Trophoblast cell (in vitro differentiated cells and primary cell): ENCODE results near the gene FAM9A.
"Not testable (repeated sequence)": the region's sequence is repeated elsewhere in the genome, so short reads cannot be mapped to it uniquely, and the experiment has no call there.

ENCODE experiments used
- DNase-seq, 2 donors: peaks; one replicate each; pipeline ENCODE4 v3.0.0-alpha.2; 2016
- H2AFZ ChIP-seq: 2 replicates; pipeline ENCODE4 v1.6.1; 2013; ENCODE audit warnings: low read length, moderate library complexity, mild to moderate bottlenecking; ENCODE audit not compliant: insufficient read depth, poor library complexity
- H2AK5ac ChIP-seq: 2 replicates; pipeline ENCODE4 v1.6.1; 2013; ENCODE audit warnings: mild to moderate bottlenecking, low read length
- H2BK120ac ChIP-seq: 2 replicates; pipeline ENCODE4 v1.6.1; 2013; ENCODE audit warnings: low read length, mild to moderate bottlenecking, moderate library complexity; ENCODE audit not compliant: insufficient read depth, poor library complexity
- H2BK12ac ChIP-seq: 2 replicates; pipeline ENCODE4 v1.6.1; 2013; ENCODE audit warnings: mild to moderate bottlenecking, low read length, moderate library complexity
- H2BK5ac ChIP-seq: 2 replicates; pipeline ENCODE4 v1.6.1; 2013; ENCODE audit warnings: low read length, low read depth, moderate library complexity, mild to moderate bottlenecking; ENCODE audit not compliant: poor library complexity
- H3K14ac ChIP-seq: 2 replicates; pipeline ENCODE4 v1.6.1; 2013; ENCODE audit warnings: mild to moderate bottlenecking, low read length
- H3K18ac ChIP-seq: 2 replicates; pipeline ENCODE4 v1.6.1; 2013; ENCODE audit warnings: mild to moderate bottlenecking, low read length
- H3K23ac ChIP-seq: 2 replicates; pipeline ENCODE4 v1.6.1; 2013; ENCODE audit warnings: low read length
- H3K27ac ChIP-seq: 2 replicates; pipeline ENCODE4 v1.5.1; 2013; ENCODE audit warnings: low read depth, mild to moderate bottlenecking, inconsistent platforms, low read length, moderate library complexity
- H3K27me3 ChIP-seq: 2 replicates; pipeline ENCODE4 v1.6.1; 2013; ENCODE audit warnings: inconsistent platforms, mild to moderate bottlenecking, low read length, moderate library complexity; ENCODE audit not compliant: insufficient read depth
- H3K36me3 ChIP-seq, 2 experiments: 1 replicate in 1 of 2; 2 replicates in 1 of 2; pipeline ENCODE4 v1.6.1; 2013; ENCODE audit warnings: low read length in 2 of 2, mild to moderate bottlenecking in 2 of 2, moderate library complexity in 1 of 2; ENCODE audit not compliant: insufficient read depth in 2 of 2, control insufficient read depth in 1 of 2
- H3K4ac ChIP-seq: 2 replicates; pipeline ENCODE4 v1.6.1; 2013; ENCODE audit warnings: low read depth, mild to moderate bottlenecking, low read length, moderate library complexity
- H3K4me1 ChIP-seq, 2 experiments: 1 replicate in 1 of 2; 2 replicates in 1 of 2; pipeline ENCODE4 v1.6.1; 2013; ENCODE audit warnings: low read length in 2 of 2, mild to moderate bottlenecking in 2 of 2, moderate library complexity in 1 of 2; ENCODE audit not compliant: insufficient read depth in 2 of 2, control insufficient read depth in 1 of 2
- H3K4me2 ChIP-seq: 2 replicates; pipeline ENCODE4 v1.6.1; 2013; ENCODE audit warnings: inconsistent platforms, mild to moderate bottlenecking, low read length, moderate library complexity
- H3K4me3 ChIP-seq: 2 replicates; pipeline ENCODE4 v1.5.1; 2013; ENCODE audit warnings: mild to moderate bottlenecking, low read depth, low read length, inconsistent platforms
- H3K79me1 ChIP-seq: one replicate; pipeline ENCODE4 v1.6.1; 2013; ENCODE audit warnings: low read length
- H3K79me2 ChIP-seq: 2 replicates; pipeline ENCODE4 v1.6.1; 2013; ENCODE audit warnings: low read length, mild to moderate bottlenecking; ENCODE audit not compliant: control insufficient read depth, insufficient read depth, poor library complexity
- H3K9ac ChIP-seq: 2 replicates; pipeline ENCODE4 v1.6.1; 2013; ENCODE audit warnings: mild to moderate bottlenecking, low read length
- H3K9me3 ChIP-seq: 2 replicates; pipeline ENCODE4 v1.6.1; 2013; ENCODE audit warnings: low read depth, mild to moderate bottlenecking, control low read depth, inconsistent platforms, low read length; ENCODE audit not compliant: insufficient read depth
- H4K12ac ChIP-seq: 2 replicates; pipeline ENCODE4 v1.6.1; 2013; ENCODE audit warnings: low read depth, mild to moderate bottlenecking, low read length, moderate library complexity
- H4K8ac ChIP-seq: 2 replicates; pipeline ENCODE4 v1.6.1; 2013; ENCODE audit warnings: low read depth, mild to moderate bottlenecking, low read length, moderate library complexity
- H4K91ac ChIP-seq: one replicate; pipeline ENCODE4 v1.6.1; 2013; ENCODE audit warnings: low read depth, mild to moderate bottlenecking, low read length, moderate library complexity
- WGBS: extraction: QIAGEN DNeasy Blood & Tissue Kit; methylation state at CpG from one replicate; pipeline ENCODE4 v1.1.7; 2013; ENCODE audit warnings: missing lambda C conversion rate; ENCODE audit not compliant: insufficient read length, insufficient coverage; ENCODE audit errors: extremely low coverage; 5-methylcytosine and 5-hydroxymethylcytosine counted together

The FAM9A gene

DNA sequence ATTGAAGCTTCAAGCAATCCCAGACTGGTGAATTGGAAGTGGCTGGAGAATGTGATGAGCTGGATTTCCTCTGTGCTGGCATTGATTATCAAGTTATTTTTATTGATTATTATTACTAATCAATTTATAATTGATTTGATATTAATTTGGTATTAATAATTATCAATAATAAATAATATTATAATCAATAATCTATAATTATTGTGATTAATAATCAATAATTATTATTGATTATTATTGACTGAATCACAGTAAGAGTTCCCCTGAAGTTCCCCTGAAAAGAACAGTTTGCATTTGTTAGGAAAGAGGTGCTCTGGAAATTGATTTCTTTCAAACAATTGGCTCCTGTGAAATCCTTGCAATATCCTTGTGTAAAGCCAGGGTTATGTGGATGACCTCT, 7.5 kb upstream of the FAM9A start:
- Histone ChIP-seq H2BK120ac (no peak overlapping the region), H3K4me2 (no peak overlapping the region), H2AK5ac (no peak overlapping the region), H4K12ac (no peak overlapping the region), H4K8ac (no peak overlapping the region), H3K9me3 (no peaks in the 10 kb centered on the region), H3K18ac (no peak overlapping the region), H3K4me1 (no peaks in the 10 kb centered on the region), H3K36me3 (no peaks in the 10 kb centered on the region), H3K9ac (no peak overlapping the region), H3K27ac (no peak overlapping the region), H3K23ac (no peak overlapping the region), H2BK5ac (no peak overlapping the region), H3K27me3 (no peaks in the 10 kb centered on the region), H3K79me1 (no peaks in the 10 kb centered on the region), H3K14ac (no peak overlapping the region), H3K79me2 (no peaks in the 10 kb centered on the region), H3K4me3 (no peak overlapping the region), H2AFZ (no peak overlapping the region), H4K91ac (no peak overlapping the region), H2BK12ac (no peak overlapping the region), H3K4ac (no peak overlapping the region)
- no peak for DNase-seq

DNA sequence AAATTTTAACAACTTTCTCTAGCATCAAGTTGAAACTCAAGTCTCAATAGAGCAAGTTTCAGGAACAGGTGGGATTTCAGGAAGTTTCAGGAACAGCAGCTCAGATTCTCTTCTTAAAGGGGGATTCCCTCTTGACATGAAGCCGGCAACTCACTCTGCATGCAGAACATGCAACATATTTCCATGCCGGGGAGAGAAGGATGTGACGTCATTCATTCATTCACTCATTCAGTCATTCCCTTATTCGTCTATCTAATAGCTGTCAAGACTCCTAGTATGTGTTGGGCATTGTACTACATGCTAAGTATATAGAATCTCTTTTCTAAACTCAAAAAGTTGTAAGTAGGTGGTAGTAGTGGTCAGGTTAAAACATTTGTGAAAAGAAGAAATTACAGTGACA, 4.8 kb upstream of the FAM9A start:
- no peaks in the 10 kb centered on the region for H3K27me3 ChIP-seq
- H3K4me3 ChIP-seq: no peak overlapping the region
- no peak overlapping the region for H2AFZ ChIP-seq
- DNase-seq: no peak
- H3K79me1 ChIP-seq: no peaks in the 10 kb centered on the region
- no peak overlapping the region for H2BK12ac ChIP-seq
- H3K14ac ChIP-seq: no peak overlapping the region
- no peak overlapping the region for H2BK5ac ChIP-seq
- no peak overlapping the region for H3K27ac ChIP-seq
- no peaks in the 10 kb centered on the region for H3K4me1 ChIP-seq
- H2AK5ac ChIP-seq: no peak overlapping the region
- H3K79me2 ChIP-seq: no peaks in the 10 kb centered on the region
- WGBS: no CpG with 5 or more reads among the region's 4 CpGs
- no peak overlapping the region for H3K4ac ChIP-seq
- H4K91ac ChIP-seq: no peak overlapping the region
- H3K18ac ChIP-seq: no peak overlapping the region
- H3K23ac ChIP-seq: no peak overlapping the region
- no peak overlapping the region for H4K8ac ChIP-seq
- no peak overlapping the region for H3K9ac ChIP-seq
- no peak overlapping the region for H4K12ac ChIP-seq
- H3K36me3 ChIP-seq: no peaks in the 10 kb centered on the region
- H3K4me2 ChIP-seq: no peak overlapping the region
- H2BK120ac ChIP-seq: no peak overlapping the region
- H3K9me3 ChIP-seq: no peaks in the 10 kb centered on the region

DNA sequence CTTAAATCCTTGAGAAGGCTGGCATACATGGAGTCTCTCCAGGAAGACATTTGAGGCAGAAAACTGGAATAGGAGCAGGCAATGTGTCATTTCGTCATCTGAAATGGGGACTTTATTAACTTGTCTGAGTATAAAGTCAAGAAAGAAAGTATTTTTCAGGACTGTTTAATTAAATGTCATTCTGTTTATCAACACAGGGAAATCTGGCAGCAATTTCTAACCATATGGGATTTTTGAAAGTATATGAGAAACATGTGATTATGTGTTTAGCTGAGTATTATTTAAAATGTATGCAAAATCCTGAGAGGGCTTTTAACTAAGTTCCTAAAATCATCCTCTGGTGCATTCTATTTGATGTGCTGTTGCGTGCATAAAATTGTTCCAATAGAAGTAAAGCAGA, 3.9 kb upstream of the FAM9A start:
- no peaks in the 10 kb centered on the region for H3K79me2 ChIP-seq
- no peak overlapping the region for H4K12ac ChIP-seq
- no peaks in the 10 kb centered on the region for H3K4me1 ChIP-seq
- no peaks in the 10 kb centered on the region for H3K9me3 ChIP-seq
- no peak for DNase-seq
- H3K23ac ChIP-seq: no peak overlapping the region
- no peak overlapping the region for H4K91ac ChIP-seq
- H2BK12ac ChIP-seq: no peak overlapping the region
- no peak overlapping the region for H3K4me3 ChIP-seq
- H3K4ac ChIP-seq: no peak overlapping the region
- H4K8ac ChIP-seq: no peak overlapping the region
- H3K4me2 ChIP-seq: no peak overlapping the region
- no peak overlapping the region for H2BK120ac ChIP-seq
- whole genome bisulfite sequencing: no CpG with 5 or more reads among the region's 2 CpGs
- H3K27me3 ChIP-seq: no peaks in the 10 kb centered on the region
- no peaks in the 10 kb centered on the region for H3K36me3 ChIP-seq
- H3K79me1 ChIP-seq: no peaks in the 10 kb centered on the region
- no peak overlapping the region for H3K14ac ChIP-seq
- no peak overlapping the region for H3K18ac ChIP-seq
- H2BK5ac ChIP-seq: no peak overlapping the region
- no peak overlapping the region for H3K9ac ChIP-seq
- H2AFZ ChIP-seq: no peak overlapping the region
- H2AK5ac ChIP-seq: no peak overlapping the region
- no peak overlapping the region for H3K27ac ChIP-seq

DNA sequence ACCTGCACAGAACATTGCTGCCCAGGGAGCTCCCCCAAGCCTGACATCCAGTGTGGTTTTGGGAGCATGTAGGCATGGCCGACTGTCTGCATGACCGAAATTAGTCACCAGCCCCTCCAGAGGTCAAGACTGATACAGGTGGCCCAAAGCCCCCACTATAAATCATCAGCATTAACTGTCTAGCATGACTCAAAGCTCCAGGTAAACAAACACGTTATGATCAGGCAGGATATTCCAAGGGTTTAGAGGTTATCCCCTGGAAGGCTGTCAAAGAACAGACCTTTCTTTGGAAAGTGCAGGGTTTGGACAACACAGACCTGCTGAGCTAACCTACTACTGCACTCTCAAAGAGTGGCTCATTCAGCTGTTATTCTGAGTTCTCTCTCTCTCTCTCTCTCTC, 2.1 kb upstream of the FAM9A start:
- Histone ChIP-seq H3K23ac (no peak overlapping the region), H3K4ac (no peak overlapping the region), H3K9ac (no peak overlapping the region), H3K36me3 (no peaks in the 10 kb centered on the region), H3K79me2 (no peaks in the 10 kb centered on the region), H3K4me3 (no peak overlapping the region), H4K91ac (no peak overlapping the region), H4K12ac (no peak overlapping the region), H4K8ac (no peak overlapping the region), H2AK5ac (no peak overlapping the region), H3K79me1 (no peaks in the 10 kb centered on the region), H2BK120ac (no peak overlapping the region), H2AFZ (no peak overlapping the region), H3K4me1 (no peaks in the 10 kb centered on the region), H3K4me2 (no peak overlapping the region), H2BK12ac (no peak overlapping the region), H2BK5ac (no peak overlapping the region), H3K18ac (no peak overlapping the region), H3K27ac (no peak overlapping the region), H3K9me3 (no peaks in the 10 kb centered on the region), H3K14ac (no peak overlapping the region), H3K27me3 (no peaks in the 10 kb centered on the region)
- DNase-seq: no peak
- no CpG with 5 or more reads among the region's 3 CpGs for WGBS

DNA sequence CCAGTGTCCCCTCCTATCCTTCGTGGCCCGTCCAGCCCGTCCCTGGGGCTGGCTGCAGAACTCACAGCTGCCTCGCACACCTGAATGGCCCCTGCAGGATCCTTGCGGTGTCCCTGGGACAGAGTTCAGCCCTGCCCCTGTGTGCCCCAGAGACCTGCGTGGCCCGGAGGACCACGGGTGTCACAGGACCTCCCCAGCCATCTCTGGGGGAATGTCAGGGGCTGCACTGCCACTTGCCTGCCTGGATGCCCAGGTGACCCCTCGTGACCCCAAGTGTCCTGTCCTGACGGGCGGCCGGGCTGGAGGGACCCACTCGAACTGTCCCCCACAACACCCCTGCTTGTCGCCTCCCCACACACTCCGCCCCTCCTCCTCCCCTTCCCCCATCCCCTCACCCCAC, 832 bp downstream of the FAM9A start:
- H3K79me2 ChIP-seq, H3K79me1 ChIP-seq, H3K4me2 ChIP-seq, H2AFZ ChIP-seq, H3K9me3 ChIP-seq, H2BK120ac ChIP-seq, H3K27ac ChIP-seq, H4K8ac ChIP-seq, H3K9ac ChIP-seq, H3K36me3 ChIP-seq, H3K14ac ChIP-seq, DNase-seq, H3K4me3 ChIP-seq, H2BK5ac ChIP-seq, H3K23ac ChIP-seq, H4K12ac ChIP-seq, H3K4me1 ChIP-seq, H4K91ac ChIP-seq, H2BK12ac ChIP-seq, H3K27me3 ChIP-seq, H3K4ac ChIP-seq, H2AK5ac ChIP-seq, H3K18ac ChIP-seq: not testable (repeated sequence)
- WGBS: no CpG with 5 or more reads among the region's 15 CpGs
